ENCODE data around the gene ZNF320. TPM values are rescaled to one million over a fixed set of nuclear protein-coding genes. Genes with fewer than 3 reads are reported as not detected.
"Not testable (repeated sequence)": the region's sequence is repeated elsewhere in the genome, so short reads cannot be mapped to it uniquely, and the experiment has no call there.

Gene ZNF320
- total RNA-seq: 10 to 100 TPM in 1 of 4 donors, 1 to 10 TPM in 3; 7.7 to 25.1 (median 8.3) TPM

DNA sequence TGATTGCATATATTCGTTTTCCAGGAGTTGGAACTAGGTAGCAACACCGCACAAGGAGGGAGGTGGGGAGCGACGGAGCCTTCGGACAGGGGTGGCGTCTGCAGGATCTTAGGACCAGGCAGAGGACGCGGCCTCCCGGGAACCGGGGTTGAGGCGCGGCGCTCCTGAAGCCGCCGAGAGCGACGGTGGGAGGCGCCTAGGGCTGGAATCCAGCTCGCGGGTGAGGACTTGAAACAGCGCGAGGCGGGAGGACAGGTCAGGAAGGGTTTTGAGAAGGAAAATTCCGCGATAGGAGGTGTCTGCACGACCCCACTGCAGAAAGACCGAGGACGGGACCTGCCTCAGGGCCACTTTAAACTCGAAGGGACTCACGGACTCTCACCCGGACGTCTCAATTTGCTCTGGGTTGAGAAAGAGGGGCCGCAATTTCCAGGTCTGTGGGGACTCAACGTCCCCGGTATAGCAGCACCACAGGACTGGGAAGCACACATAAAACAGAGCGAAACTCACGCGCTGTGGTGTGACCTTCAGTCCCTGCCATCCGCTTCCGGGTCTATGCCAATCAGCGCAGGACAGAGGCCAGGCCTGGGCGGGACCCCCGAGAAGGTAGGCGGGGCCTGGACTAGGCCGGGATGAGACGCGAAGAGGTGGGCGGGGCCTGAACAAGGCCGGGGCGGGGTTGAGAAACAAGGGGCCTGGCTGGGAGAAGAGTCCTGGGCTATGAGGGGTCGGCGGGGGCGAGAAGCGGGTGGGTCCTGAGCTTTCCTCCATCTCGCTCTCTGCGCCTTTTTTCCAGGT lies at the start of gene ZNF320:
Gene ZNF320 (minus strand): TSS at position 498 of the 798 bp plus-strand sequence. CDS start 7,380 bp downstream, outside the sequence.
- TF ChIP-seq, protein P1, sequence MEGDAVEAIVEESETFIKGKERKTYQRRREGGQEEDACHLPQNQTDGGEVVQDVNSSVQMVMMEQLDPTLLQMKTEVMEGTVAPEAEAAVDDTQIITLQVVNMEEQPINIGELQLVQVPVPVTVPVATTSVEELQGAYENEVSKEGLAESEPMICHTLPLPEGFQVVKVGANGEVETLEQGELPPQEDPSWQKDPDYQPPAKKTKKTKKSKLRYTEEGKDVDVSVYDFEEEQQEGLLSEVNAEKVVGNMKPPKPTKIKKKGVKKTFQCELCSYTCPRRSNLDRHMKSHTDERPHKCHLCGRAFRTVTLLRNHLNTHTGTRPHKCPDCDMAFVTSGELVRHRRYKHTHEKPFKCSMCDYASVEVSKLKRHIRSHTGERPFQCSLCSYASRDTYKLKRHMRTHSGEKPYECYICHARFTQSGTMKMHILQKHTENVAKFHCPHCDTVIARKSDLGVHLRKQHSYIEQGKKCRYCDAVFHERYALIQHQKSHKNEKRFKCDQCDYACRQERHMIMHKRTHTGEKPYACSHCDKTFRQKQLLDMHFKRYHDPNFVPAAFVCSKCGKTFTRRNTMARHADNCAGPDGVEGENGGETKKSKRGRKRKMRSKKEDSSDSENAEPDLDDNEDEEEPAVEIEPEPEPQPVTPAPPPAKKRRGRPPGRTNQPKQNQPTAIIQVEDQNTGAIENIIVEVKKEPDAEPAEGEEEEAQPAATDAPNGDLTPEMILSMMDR (IDR thresholded peaks at IDR 0.05): no peak
- peak; percentile 100 for ATAC-seq (ENCODE audit: low FRiP score)

DNA sequence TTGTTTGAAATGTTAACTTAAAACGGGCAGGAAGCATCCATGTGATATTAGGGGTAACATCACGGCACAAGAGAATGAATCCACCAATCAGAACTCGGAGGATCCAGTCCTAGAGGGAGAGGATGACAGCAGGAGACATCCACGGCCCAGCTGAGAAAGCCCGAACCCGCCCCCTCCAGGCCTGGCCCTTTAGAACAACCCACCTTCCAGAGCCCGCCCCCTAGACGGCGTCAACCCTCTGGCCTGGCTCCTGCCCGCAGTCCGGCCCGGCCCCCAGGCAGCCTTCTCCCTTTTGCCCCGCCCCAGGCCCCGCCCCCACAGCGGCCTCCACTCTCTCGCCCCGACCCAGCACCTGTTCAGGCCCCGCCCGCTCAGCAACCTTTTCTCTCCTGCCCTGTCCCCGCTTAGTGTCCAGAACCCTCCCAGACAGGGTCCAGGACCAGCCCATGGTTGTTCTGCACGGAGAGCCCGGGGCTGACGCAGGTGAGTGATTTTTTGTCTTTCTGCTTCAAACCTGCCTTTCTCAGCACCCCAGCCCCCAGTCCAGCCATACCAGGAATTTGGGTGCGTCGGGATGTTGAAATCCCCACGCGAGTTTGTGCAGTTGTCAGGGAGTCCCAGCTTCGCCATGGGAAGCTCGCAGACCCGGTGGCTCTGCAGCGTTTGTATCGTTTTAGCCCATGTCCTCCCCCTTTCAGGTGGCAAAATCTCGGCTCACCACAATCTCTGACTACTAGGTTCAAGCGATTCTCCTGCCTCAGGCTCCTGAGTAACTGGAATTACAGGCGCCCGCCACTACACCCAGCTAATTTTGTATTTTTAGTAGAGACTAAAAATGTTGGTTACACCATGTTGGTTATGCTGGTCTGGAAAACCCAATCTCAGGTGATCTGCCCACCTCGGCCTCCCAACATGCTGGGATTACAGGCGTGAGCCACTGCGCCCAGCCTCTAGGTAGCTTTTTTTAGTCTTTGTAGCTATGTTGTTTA lies 49.2 kb upstream of the ZNF320 start:
- TF ChIP-seq, protein P1 (IDR thresholded peaks at IDR 0.05): no peak
- DNase-seq (ENCODE audit: low spot score) (no peak), ATAC-seq (ENCODE audit: low FRiP score) (no peak)

More for the DNA sequence above, at the start of gene ZNF320:
- DNase-seq (ENCODE audit: low spot score): peak; percentile 98

DNA sequence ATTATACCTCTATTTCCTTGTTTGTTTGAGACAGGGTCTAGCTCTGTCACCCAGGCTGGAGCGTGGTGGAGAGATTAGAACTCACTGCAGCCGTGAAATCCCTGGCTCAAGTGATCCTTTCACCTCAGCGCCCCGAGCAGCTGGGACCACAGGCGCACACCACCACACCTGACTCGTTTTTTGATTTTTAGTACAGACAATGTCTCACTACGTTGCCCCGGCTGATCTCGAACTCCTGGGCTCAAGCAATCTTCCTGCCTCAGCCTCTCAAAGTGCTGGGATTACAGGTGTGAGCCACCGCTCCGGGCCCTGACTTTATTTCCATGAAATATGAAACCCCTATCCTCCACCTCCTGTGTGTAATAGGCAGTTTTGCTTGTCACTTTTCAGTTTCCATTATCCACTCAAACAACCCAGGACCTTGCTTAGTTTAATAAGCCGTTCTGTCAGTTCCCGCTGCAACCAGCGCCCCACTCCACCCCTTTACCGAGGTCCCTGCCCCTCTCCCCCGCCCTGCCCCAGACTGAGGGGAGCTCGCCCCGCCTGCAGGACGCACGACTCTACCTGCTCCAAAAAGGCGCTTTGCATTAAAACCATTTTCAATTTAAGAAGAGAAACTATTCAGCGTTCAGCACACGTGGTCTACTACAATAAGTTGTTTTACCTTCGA lies 48.4 kb upstream of the ZNF320 start:
- TF ChIP-seq, protein P1 (IDR thresholded peaks at IDR 0.05): no peak
- no peak for ATAC-seq (ENCODE audit: low FRiP score)
- no peak for DNase-seq (ENCODE audit: low spot score)

DNA sequence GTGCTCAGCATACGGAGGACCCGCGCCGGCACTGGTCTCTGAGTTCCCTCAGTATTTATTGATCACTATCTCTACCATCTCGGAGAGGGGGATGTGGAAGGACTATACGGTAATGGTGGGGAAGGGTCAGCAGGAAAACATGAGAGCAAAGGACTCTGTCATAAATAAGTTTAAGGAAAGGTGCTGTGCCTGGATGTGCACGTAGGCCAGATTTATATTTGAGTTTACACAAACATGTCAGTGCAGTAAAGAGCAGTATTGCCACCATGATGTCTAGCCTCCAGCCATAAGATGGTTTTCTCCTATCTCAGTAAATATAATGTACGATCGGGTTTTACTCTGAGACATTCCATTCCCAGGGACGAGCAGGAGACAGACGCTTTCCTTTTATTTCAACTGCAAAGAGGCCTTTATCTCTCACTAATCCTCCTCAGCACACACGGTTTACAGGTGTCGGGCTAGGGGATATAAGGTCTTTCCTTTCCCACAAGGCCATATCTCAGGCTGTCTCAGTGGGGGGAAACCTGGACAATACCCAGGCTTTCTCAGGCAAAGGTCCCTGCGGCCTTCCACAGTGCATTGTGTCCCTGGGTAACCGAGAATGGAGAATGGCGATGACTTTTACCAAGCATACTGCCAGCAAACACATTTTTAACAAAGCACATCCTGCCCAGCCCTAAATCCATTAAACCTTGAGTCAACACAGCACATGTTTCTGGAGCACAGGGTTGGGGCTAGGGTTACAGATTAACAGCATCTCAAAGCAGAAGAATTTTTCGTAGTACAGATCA lies 47.5 kb upstream of the ZNF320 start:
- not testable (repeated sequence) for ATAC-seq (ENCODE audit: low FRiP score); DNase-seq (ENCODE audit: low spot score)

DNA sequence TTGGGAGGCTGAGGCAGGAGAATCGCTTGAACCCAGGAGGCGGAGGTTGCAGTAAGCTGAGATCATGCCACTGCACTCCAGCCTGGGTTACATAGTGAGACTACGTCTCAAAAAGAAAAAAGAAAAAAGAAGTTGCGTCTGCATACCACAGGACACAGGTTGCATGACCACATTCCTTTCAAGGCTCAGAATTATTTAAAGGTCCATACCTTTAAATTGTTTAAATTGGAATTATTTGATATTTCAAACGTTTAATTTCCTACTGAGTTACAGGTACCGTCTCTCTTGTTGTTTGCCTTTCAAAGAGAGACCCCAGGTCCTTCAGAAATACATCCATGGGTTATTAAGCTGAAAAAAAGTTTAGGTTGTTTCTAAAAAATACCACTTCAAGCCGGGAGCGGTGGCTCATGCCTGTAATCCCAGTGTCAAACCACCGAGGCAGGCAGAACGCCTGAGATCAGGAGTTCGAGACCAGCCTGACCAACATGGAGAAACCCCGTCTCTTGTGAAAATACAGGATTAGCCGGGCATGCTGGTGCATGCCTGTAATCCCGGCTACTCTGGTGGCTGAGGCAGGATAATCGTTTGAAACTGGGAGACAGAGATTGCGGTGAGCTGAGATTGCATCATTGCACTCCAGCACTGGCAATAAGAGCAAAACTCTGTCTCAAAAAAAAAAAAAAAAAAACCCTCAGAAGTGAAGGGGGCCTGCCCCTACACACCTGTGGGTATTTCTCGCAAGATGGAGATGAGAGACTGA lies 46.6 kb upstream of the ZNF320 start:
- ATAC-seq (ENCODE audit: low FRiP score): no peak
- DNase-seq (ENCODE audit: low spot score): no peak
- TF ChIP-seq, protein P1 (IDR thresholded peaks at IDR 0.05): no peak

DNA sequence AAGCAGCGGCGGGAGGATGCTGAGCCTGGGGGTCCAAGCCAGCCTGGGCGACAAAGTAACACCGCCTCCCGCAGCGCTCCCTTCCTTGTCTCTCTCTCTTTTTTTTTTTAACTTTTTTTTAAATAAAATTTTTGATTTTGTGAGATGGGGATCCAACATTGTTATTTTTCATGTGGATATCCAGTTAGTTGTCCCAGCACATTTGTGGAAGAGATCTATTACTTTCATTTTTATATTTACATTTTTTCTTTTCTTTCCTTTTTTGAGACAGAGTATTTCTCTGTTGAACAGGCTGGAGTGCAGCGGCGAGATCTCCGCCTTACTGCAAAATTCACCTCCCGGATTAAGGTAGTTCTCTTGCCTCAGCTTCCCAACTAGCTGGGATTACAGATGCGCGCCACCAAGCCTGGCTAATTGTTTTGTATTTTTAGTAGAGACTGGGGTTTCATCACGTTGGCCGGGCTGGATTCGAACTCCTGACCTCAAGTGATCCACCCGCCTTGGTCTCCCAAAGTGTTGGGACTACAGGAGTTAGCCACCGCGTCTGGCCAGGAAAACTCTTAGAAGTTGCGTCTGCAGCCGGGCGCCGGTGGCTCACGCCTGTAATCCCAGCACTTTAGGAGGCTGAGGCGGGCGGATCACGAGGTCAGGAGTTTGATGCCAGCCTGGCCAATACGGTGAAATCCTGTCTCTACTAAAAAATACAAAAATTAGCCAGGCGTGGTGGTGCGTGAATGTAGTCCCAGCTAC lies 45.9 kb upstream of the ZNF320 start:
- no peak for DNase-seq (ENCODE audit: low spot score)

More for the DNA sequence above, 45.9 kb upstream of the ZNF320 start:
- no peak for ATAC-seq (ENCODE audit: low FRiP score)
- TF ChIP-seq, protein P1 (IDR thresholded peaks at IDR 0.05): no peak

Measured in omental fat pad (tissue), 4 donors.